Measurements from ENCODE around the gene KLHL7.

DNA sequence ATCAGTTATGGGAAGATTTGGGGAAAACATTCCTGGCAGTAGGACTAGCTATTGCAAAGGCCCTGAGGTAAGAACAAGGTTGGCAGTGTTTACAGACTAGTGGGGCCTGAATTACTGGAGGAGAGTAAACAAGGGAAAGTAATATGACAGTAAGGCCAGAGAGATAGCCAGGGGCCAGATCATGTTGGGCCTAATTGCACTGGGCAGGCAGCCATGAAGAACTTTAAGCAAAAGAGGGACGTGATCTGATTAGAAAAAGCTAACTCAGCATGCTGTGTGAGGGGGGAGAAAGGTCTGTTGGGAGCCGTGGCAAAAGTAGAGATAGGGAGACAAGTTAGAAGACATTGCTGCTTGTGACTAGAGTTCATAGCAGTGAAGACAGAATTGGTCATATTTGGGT, 85.4 kb downstream of the KLHL7 start:
- TF ChIP-seq, protein P1, sequence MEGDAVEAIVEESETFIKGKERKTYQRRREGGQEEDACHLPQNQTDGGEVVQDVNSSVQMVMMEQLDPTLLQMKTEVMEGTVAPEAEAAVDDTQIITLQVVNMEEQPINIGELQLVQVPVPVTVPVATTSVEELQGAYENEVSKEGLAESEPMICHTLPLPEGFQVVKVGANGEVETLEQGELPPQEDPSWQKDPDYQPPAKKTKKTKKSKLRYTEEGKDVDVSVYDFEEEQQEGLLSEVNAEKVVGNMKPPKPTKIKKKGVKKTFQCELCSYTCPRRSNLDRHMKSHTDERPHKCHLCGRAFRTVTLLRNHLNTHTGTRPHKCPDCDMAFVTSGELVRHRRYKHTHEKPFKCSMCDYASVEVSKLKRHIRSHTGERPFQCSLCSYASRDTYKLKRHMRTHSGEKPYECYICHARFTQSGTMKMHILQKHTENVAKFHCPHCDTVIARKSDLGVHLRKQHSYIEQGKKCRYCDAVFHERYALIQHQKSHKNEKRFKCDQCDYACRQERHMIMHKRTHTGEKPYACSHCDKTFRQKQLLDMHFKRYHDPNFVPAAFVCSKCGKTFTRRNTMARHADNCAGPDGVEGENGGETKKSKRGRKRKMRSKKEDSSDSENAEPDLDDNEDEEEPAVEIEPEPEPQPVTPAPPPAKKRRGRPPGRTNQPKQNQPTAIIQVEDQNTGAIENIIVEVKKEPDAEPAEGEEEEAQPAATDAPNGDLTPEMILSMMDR (IDR thresholded peaks at IDR 0.05): no peak
- no peak for TF ChIP-seq POLR2AphosphoS5 (IDR thresholded peaks at IDR 0.05; ENCODE audit: insufficient read depth in 1 of 2, low read depth in 1 of 2)
- no peak for TF ChIP-seq POLR2A (IDR thresholded peaks at IDR 0.05)

All from vagina (tissue), 2 donors.